Breast epithelium (tissue), 3 donors: Measurements from ENCODE around the gene CATSPER1.

ENCODE experiments used
- CTCF ChIP-seq, 3 donors: fragments of 450-650 bp; IDR thresholded peaks; one replicate each; pipeline ENCODE4 v1.5.1; 2016 to 2017; ENCODE audit warnings: antibody characterized with exemption in 3 of 3, mild to moderate bottlenecking in 3 of 3, moderate library complexity in 3 of 3
- POLR2A ChIP-seq: fragments of 450-650 bp; IDR thresholded peaks from one replicate; pipeline ENCODE4 v1.6.1; 2016; ENCODE audit warnings: antibody characterized with exemption, mild to moderate bottlenecking, moderate library complexity
- POLR2AphosphoS5 ChIP-seq, 3 donors: sonication (generic); formaldehyde crosslinking; IDR thresholded peaks; one replicate each; pipeline ENCODE4 v1.6.1; 2017; ENCODE audit warnings: antibody characterized with exemption in 3 of 3

GRCh38 chr11:66073669-66074068, 47.4 kb upstream of the CATSPER1 start:
- no peak for TF ChIP-seq CTCF (IDR thresholded peaks at IDR 0.05)
- no peak for TF ChIP-seq POLR2A
- TF ChIP-seq POLR2AphosphoS5 (IDR thresholded peaks at IDR 0.05), result no peak
